Keratinocyte (primary cell): ENCODE data around the gene CRAMP1. TPM values are rescaled to one million over a fixed set of nuclear protein-coding genes. Genes with fewer than 3 reads are reported as not detected.

Source experiments
- DNase-seq: peaks from one replicate; pipeline ENCODE4 v3.0.0-alpha.2; 2011; ENCODE audit warnings: low read depth, missing footprints, low spot score
- FAIRE-seq: peaks from 2 replicates; lab custom pipeline; 2011; peaks lifted over from hg19 to GRCh38; lab: Jason Lieb, UNC
- H2AFZ ChIP-seq: 2 replicates; pipeline ENCODE4 v1.6.0; 2012; ENCODE audit warnings: low read length, control low read depth, inconsistent platforms; ENCODE audit not compliant: control insufficient read depth
- H3K27ac ChIP-seq: 2 replicates; pipeline ENCODE4 v1.5.1; 2011; ENCODE audit warnings: low read length; ENCODE audit not compliant: control insufficient read depth, insufficient read depth
- H3K27me3 ChIP-seq: 3 replicates; pipeline ENCODE4 v1.6.0; 2011; ENCODE audit warnings: low read length; ENCODE audit not compliant: control insufficient read depth, insufficient read depth; ENCODE audit errors: extremely low read depth
- H3K36me3 ChIP-seq, 2 experiments: 2 replicates in 1 of 2; 3 replicates in 1 of 2; pipeline ENCODE4 v1.5.1; 2011; ENCODE audit warnings: low read length in 2 of 2, mild to moderate bottlenecking in 1 of 2; ENCODE audit not compliant: control insufficient read depth in 2 of 2, insufficient read depth in 2 of 2; ENCODE audit errors: extremely low read depth in 1 of 2
- H3K4me1 ChIP-seq: 3 replicates; pipeline ENCODE4 v1.5.1; 2011; ENCODE audit warnings: low read length; ENCODE audit not compliant: control insufficient read depth, insufficient read depth; ENCODE audit errors: extremely low read depth
- H3K4me2 ChIP-seq: 3 replicates; pipeline ENCODE4 v1.6.0; 2011; ENCODE audit warnings: low read depth, low read length; ENCODE audit not compliant: control insufficient read depth, insufficient read depth; ENCODE audit errors: extremely low read depth
- H3K4me3 ChIP-seq, 3 experiments: fragments of 200-600 bp in 1 of 3; sonication (generic) in 1 of 3; 2 replicates in 2 of 3; 3 replicates in 1 of 3; pipeline ENCODE4 v1.5.1; 2011 to 2016; ENCODE audit warnings: low read length in 3 of 3, mild to moderate bottlenecking in 3 of 3, control low read depth in 2 of 3, inconsistent platforms in 1 of 3, low read depth in 1 of 3, mixed read lengths in 1 of 3, mixed run types in 1 of 3, moderate library complexity in 1 of 3; ENCODE audit not compliant: control insufficient read depth in 2 of 3, insufficient read depth in 2 of 3; ENCODE audit errors: extremely low read depth in 1 of 3
- H3K79me2 ChIP-seq: 2 replicates; pipeline ENCODE4 v1.6.0; 2012; ENCODE audit warnings: low read length; ENCODE audit not compliant: control insufficient read depth, insufficient read depth
- H3K9ac ChIP-seq: 3 replicates; pipeline ENCODE4 v1.6.0; 2011; ENCODE audit warnings: low read length; ENCODE audit not compliant: control insufficient read depth, insufficient read depth; ENCODE audit errors: extremely low read depth
- H3K9me1 ChIP-seq: 3 replicates; pipeline ENCODE4 v1.6.0; 2011; ENCODE audit warnings: low read length; ENCODE audit not compliant: control insufficient read depth, insufficient read depth; ENCODE audit errors: extremely low read depth
- H3K9me3 ChIP-seq: 2 replicates; pipeline ENCODE4 v1.5.1; 2012; ENCODE audit warnings: low read depth, low read length; ENCODE audit not compliant: control insufficient read depth
- H4K20me1 ChIP-seq: 3 replicates; pipeline ENCODE4 v1.6.0; 2011; ENCODE audit warnings: low read length; ENCODE audit not compliant: control insufficient read depth, insufficient read depth; ENCODE audit errors: extremely low read depth
- CTCF ChIP-seq, 3 experiments: IDR thresholded peaks in 1 of 3; conservative IDR thresholded peaks in 1 of 3; optimal IDR thresholded peaks in 1 of 3; 2 replicates in 2 of 3; 3 replicates in 1 of 3; pipeline versions ENCODE3 to v1.5.1; 2011; ENCODE audit warnings: low read length in 3 of 3, mild to moderate bottlenecking in 3 of 3, moderate library complexity in 2 of 3, control low read depth in 1 of 3, inconsistent platforms in 1 of 3; ENCODE audit not compliant: insufficient read depth in 2 of 3; ENCODE audit errors: extremely low read depth in 1 of 3
- EZH2 ChIP-seq: IDR thresholded peaks from one replicate; pipeline ENCODE4 v1.6.1; 2012; ENCODE audit warnings: inconsistent platforms, mild to moderate bottlenecking, low read length, moderate library complexity
- dilution Hi-C: fragments of 300-500 bp; cut with MboI; formaldehyde crosslinking; loops from one replicate; pipeline ENCODE4 v1.7.0; 2020; ENCODE audit warnings: low sequenced_read_pairs; ENCODE audit not compliant: extremely low pct_ligation_motif_present
- polyA plus RNA-seq, 5 experiments: library from polyadenylated mRNA; depleted of rRNA in 3 of 5; stranded (reverse) in 3 of 5; stranded (forward) in 1 of 5; unstranded in 1 of 5; fragments of >200 nt; gene quantifications; 1 replicate in 1 of 5; 2 replicates in 3 of 5; 3 replicates in 1 of 5; pipeline versions ENCODE4 v1.2.1 to v1.2.3, GENCODE V29; 2011 to 2012; ENCODE audit warnings: missing spikeins in 2 of 5, low read depth in 1 of 5, low replicate concordance in 1 of 5

Gene CRAMP1
- polyA plus RNA-seq, 1 donor (not counting 4 experiments of a cell fraction or from before 2014, with no cell fraction given): 6.5 TPM

- Histone ChIP-seq H3K9me1 (no peaks in the 10 kb centered on the region), H2AFZ (no peak overlapping the region), H3K4me1 (no peaks in the 10 kb centered on the region), H3K27ac (no peak overlapping the region), H3K79me2 (peaks cover 83% of the 10 kb centered on the region), H3K27me3 (no peaks in the 10 kb centered on the region), H3K9ac (no peak overlapping the region), H3K9me3 (no peaks in the 10 kb centered on the region), H3K36me3 (peaks cover 25 to 26% of the 10 kb centered on the region in 2 experiments), H3K4me3 (no peak overlapping the region), H4K20me1 (peaks cover 17% of the 10 kb centered on the region), H3K4me2 (no peak overlapping the region)
- no peak for TF ChIP-seq EZH2
- TF ChIP-seq CTCF (optimal IDR thresholded peaks at IDR 0.05 in 1 of 3, IDR thresholded peaks at IDR 0.05 in 1 of 3, conservative IDR thresholded peaks at IDR 0.05 in 1 of 3; ENCODE audit: extremely low read depth in 1 of 3, insufficient read depth in 2 of 3, low read length in 3 of 3): no peak
- FAIRE-seq (no peak), DNase-seq (no peak)
- dilution Hi-C loops: no loop called here
Observed at GRCh38 chr16:1626776-1627175, 14.6 kb downstream of the CRAMP1 start.

DNA sequence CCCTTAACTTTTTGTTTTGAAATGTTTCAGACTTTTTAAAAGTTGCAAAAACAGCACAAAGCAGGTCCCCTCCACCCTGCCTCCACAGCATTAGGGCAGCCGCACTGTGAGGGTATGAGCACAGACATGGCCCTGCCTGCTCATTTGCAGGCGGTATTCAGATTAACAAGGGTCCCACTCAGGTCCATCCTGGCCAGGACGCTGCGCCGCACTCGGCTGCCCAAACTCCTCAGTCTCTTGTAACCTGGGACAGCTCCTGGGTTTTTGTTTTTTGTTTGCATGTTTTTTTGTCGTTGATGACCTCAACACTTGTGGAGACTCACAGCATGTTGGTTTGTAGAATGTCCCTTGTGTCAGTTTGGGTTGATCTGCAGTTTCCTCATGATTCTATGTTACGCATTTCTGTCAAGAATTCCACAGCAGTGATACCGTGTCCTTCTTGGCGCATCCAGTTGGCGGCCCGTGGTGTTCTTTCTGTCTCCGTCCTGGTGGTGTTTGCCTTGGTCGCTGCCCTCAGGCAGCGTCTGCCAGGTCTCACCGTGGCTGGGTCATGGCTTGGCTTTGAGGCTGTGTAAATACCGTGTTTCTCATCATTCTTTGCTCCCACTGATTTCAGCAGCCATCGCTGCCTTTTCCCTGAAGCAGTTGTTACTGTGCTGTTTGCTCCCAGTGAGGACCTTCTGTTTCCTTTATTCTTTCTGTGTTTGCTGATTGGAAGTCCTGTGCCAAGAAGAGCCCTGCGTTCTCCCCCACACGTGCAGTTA lies 18.5 kb downstream of the CRAMP1 start:
- TF ChIP-seq CTCF (optimal IDR thresholded peaks at IDR 0.05 in 1 of 3, IDR thresholded peaks at IDR 0.05 in 1 of 3, conservative IDR thresholded peaks at IDR 0.05 in 1 of 3; ENCODE audit: extremely low read depth in 1 of 3, insufficient read depth in 2 of 3, low read length in 3 of 3) (no peak), EZH2 (no peak)
- H3K9me1 ChIP-seq: no peaks in the 10 kb centered on the region
- no peaks in the 10 kb centered on the region for H3K9me3 ChIP-seq
- no peak overlapping the region for H3K4me2 ChIP-seq
- FAIRE-seq (no peak), DNase-seq (no peak)
- dilution Hi-C loops: no loop called here
- peaks cover 67% of the 10 kb centered on the region for H3K79me2 ChIP-seq
- H3K36me3 ChIP-seq: peaks cover 36 to 50% of the 10 kb centered on the region in 2 experiments
- H3K4me1 ChIP-seq: no peaks in the 10 kb centered on the region
- H3K9ac ChIP-seq: no peak overlapping the region
- H3K4me3 ChIP-seq: no peak overlapping the region
- no peaks in the 10 kb centered on the region for H3K27me3 ChIP-seq
- H2AFZ ChIP-seq: no peak overlapping the region
- H3K27ac ChIP-seq: no peak overlapping the region
- H4K20me1 ChIP-seq: peaks cover 17% of the 10 kb centered on the region
